Uterus (tissue), 2 donors: ENCODE data around the gene CADPS2.

Experiments
- CTCF ChIP-seq, 4 experiments: fragments of 200-600 bp in 2 of 4; fragments of 450-650 bp in 2 of 4; sonication (generic) in 2 of 4; IDR thresholded peaks; one replicate each; pipeline ENCODE4 v1.5.1; 2016 to 2019; ENCODE audit warnings: antibody characterized with exemption in 4 of 4, mild to moderate bottlenecking in 2 of 4, moderate library complexity in 1 of 4
- POLR2A ChIP-seq, 2 donors: fragments of 450-650 bp; IDR thresholded peaks; one replicate each; pipeline ENCODE4 v1.6.1; 2016; ENCODE audit warnings: antibody characterized with exemption in 2 of 2, mild to moderate bottlenecking in 1 of 2, moderate library complexity in 1 of 2

- no peak for TF ChIP-seq POLR2A (IDR thresholded peaks at IDR 0.05)
- TF ChIP-seq CTCF (IDR thresholded peaks at IDR 0.05) = no peak
These were observed 443.3 kb downstream of the CADPS2 start for GRCh38 chr7:122442929-122443328.
